ENCODE data around the gene AP1M2.
"Not testable (repeated sequence)": the region's sequence is repeated elsewhere in the genome, so short reads cannot be mapped to it uniquely, and the experiment has no call there.

The AP1M2 gene

GRCh38 chr19:10565028-10565566 is 22.0 kb downstream of the AP1M2 start:
- DNase-seq (ENCODE audit: low read depth): peak; percentile 37

GRCh38 chr19:10562609-10563008 is 24.5 kb downstream of the AP1M2 start:
- no peak for DNase-seq (ENCODE audit: low read depth)

- DNase-seq (ENCODE audit: low read depth): no peak
Measured at GRCh38 chr19:10560154-10560553, 27.0 kb downstream of the AP1M2 start.

GRCh38 chr19:10557603-10558197 is 29.4 kb downstream of the AP1M2 start:
- no peak for DNase-seq (ENCODE audit: low read depth)

DNA sequence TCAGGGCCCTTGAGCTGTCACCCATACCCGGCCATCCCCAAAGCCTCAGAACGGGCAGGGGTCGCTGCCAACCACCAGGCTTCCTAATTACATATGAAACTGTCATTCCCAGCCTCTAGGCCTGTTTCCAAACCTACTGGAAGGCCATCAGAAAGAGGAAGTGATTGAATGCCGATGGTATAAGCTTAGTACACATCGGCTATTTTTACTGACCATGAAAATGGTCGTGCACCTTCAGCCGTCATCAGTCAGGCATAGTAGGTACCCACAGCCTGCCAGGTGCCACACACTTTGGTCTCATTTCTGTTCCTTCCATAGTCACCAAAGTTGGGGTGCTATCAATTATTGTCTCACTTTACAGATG is 31.5 kb downstream of the AP1M2 start:
- no peak for DNase-seq (ENCODE audit: low read depth)

DNA sequence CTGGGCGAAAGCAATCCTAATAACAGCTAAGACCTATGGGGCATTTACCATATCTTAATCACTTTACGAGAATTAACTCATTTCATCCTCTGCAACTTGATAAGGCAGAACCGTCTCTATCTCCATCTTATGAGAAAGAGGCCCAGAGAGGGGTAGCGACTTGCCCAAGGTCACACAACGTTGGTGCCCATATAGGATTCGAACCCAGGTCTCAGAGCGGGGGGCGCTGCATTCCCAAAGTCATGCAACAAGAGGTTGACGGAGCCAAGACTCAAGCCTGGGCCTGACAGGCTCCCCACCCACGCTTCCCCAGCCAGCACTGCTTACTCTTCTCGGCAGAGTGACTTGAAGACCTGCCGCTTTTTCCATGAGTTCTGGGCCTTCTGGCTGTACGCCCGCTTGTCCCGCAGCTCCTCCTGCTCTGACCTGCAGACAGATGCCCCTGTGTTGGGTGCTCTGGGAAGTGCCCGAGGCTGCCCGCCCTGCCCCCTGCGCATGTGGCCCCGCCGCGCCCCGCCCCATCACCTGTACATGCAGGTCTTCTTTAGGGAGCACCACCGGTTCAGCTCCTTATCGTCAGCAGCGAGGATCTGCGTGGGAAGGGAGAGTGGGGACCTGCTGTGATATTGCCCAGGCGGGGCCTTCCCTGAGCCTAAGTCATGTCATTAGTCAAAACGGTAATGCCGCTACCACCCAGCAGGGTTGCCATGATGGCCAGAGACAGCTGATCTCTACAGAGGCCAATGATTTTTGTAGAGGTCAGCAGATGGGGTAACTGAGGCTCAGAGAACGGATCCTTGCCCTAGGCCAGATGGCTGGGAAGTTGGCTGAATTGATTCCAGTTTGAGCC is 32.1 kb downstream of the AP1M2 start:
- no peak for DNase-seq (ENCODE audit: low read depth)

- DNase-seq (ENCODE audit: low read depth): peak; percentile 28
Measured at GRCh38 chr19:10553943-10554381, 33.1 kb downstream of the AP1M2 start.

- no peak for DNase-seq (ENCODE audit: low read depth)
Measured at GRCh38 chr19:10553087-10553667, 33.9 kb downstream of the AP1M2 start.

DNA sequence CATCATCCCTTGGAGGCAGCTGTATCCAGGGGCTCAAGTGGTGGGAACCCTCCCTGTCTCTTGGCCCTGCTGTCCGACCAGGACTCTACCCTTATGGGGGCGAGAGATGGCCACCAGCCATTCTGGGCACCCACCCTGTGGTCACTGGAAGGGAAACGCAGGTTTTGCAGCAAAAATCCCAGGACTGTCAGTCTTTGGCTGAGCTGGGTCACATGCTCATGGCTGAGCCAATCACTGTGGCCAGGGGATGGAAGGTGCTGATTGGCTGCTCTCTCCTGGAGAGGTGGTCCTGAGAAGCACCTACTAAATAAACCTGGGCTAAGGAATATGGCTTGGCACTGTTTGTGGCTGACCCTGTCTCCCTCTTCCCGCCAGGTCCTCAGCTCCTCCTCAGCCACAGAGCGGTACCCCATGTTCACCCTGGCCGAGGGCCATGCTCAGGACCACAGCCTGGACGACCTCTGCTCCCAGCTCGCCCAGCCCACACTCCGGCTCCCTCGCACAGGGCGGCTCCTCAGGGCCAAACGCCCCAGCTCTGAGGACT is 34.5 kb downstream of the AP1M2 start:
- DNase-seq (ENCODE audit: low read depth): no peak

GRCh38 chr19:10551698-10552301 is 35.3 kb downstream of the AP1M2 start:
- DNase-seq (ENCODE audit: low read depth): no peak

- not testable (repeated sequence) for DNase-seq (ENCODE audit: low read depth)
Measured at GRCh38 chr19:10551006-10551405, 36.1 kb downstream of the AP1M2 start.

- no peak for DNase-seq (ENCODE audit: low read depth)
Measured at GRCh38 chr19:10550336-10550735, 36.8 kb downstream of the AP1M2 start.

DNA sequence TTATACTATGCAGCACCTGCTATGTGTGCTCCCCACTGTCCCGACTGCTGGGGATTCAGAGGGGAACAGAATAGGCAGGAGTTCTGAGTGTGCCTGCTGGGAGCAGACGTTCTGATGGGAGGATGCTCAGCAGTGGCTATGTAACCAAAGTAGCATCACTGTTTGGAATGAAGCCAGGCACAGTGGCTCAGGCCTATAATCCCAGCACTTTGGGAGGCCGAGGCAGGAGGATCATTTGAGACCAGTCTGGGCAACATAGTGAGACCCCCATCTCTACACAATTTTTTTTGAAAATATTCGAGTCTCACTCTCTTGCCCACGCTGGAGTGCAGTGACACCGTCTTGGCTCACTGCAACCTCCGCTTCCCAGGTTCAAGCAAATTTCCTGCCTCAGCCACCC is 37.4 kb downstream of the AP1M2 start:
- DNase-seq (ENCODE audit: low read depth): no peak

GRCh38 chr19:10548746-10549276 is 38.3 kb downstream of the AP1M2 start:
- DNase-seq (ENCODE audit: low read depth): no peak

DNA sequence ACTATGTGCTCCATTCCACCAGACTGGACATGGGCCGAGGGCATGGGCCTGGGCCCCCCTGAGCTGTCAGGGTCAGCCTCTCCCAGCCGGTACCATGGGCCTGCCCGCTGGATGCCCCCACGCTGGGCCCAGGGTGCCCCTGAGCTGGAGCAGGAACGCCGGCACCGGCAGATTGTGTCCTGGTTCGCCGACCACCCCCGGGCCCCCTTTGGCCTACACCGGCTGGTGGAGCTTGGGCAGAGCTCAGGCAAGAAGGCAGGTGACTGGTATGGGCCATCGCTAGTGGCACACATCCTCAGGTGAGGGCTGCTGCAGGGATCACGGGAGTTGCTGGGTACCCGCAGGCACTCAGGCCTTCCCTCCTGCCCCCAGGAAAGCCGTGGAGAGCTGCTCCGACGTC is 40.3 kb downstream of the AP1M2 start:
- DNase-seq (ENCODE audit: low read depth): no peak

GRCh38 chr19:10544753-10545251 is 42.3 kb downstream of the AP1M2 start:
- DNase-seq (ENCODE audit: low read depth): no peak

GRCh38 chr19:10544242-10544752 is 42.8 kb downstream of the AP1M2 start:
- no peak for DNase-seq (ENCODE audit: low read depth)

DNA sequence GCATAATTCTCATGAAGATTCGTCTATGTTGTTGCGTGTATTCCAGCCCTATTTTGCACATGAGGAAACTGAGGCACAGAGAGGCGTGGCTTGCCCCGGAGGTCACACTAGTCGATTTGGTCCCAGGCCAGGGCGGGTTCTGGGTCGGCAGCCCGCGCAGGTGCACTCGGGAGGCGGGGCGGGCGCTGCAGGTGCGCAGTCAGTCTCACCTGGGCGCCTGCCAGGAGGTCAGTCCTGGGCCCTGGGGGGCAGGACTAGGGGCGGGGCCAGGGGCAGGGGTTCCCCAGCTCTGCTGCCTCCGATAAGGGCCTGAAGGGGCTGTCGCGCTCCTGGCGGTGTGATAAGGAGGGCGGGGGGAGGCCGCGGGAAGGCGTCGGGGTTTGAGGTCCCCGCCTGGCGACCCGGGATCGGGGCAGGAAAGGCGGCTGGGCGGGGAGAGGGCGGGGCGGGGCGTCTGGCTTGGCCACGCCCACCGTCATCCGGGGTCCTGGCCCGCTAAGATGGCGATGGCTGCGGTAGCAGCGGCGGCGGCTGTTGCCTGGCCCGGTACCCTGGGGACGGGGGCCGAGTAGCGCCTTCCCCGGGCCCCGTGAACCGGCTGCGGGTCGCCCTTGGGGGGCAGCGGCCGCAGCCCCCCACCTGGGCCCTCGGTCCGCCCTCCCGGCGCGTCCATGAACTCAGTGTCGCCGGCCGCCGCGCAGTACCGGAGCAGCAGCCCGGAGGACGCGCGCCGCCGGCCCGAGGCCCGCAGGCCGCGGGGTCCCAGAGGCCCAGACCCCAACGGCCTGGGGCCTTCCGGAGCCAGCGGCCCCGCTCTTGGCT is 43.5 kb downstream of the AP1M2 start, which contains the start of gene ATG4D:
ATG4D (plus strand) TSS at position 485 of the 822 bp plus-strand sequence; CDS start at position 672, 187 bp downstream.
- DNase-seq (ENCODE audit: low read depth): peak; percentile 76

DNA sequence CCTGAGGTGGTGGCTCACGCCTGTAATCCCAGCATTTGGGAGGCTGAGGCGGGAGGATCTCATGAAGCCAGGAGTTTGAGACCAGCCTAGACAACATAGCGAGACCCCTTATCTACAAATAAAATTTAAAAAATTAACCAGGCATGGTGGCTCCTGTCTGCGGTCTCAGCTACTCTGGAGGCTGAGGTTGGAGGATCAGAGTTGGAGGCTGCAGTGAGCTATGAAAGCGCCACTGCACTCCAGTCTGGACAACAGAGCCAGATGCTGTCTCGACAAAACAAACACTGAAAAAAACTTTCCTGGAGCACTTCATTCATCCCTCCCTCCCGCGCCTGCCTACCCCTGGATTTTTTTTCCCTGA is 44.1 kb downstream of the AP1M2 start:
- DNase-seq (ENCODE audit: low read depth): no peak

DNA sequence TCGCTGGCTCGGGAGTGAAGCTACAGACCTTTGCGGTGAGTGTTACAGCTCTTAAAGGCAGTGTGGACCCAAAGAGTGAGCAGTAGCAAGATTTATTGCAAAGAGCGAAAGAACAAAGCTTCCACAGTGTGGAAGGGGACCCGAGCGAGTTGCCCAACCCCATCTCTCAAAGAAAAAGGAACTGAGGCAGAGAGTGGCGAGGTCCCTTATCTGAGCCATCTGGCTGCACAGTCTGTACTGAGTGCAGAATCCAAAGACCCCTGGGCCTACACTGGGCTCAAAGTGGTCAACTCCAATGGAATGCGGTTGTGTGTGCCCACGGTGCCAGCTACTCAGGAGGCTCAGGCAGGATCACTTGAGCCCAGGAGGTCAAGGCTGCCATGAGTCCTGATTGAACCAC is 48.1 kb downstream of the AP1M2 start:
- DNase-seq (ENCODE audit: low read depth): not testable (repeated sequence)
